Subcutaneous abdominal adipose tissue (tissue), 5 donors: ENCODE measurements around the gene NEMP2.

Source experiments
- H3K27ac ChIP-seq: one replicate; pipeline ENCODE4 v1.7.0; 2013; ENCODE audit warnings: low read depth, mild to moderate bottlenecking, inconsistent platforms, low read length, moderate library complexity
- H3K27me3 ChIP-seq, 5 donors: one replicate each; pipeline ENCODE4 v1.7.0; 2013; ENCODE audit warnings: low read length in 5 of 5, inconsistent platforms in 1 of 5; ENCODE audit not compliant: control insufficient read depth in 5 of 5, insufficient read depth in 4 of 5
- H3K36me3 ChIP-seq, 5 donors: one replicate each; pipeline ENCODE4 v1.7.0; 2013; ENCODE audit warnings: low read length in 5 of 5; ENCODE audit not compliant: control insufficient read depth in 5 of 5, insufficient read depth in 5 of 5
- H3K4me1 ChIP-seq, 5 donors: one replicate each; pipeline ENCODE4 v1.7.0; 2013; ENCODE audit warnings: low read length in 5 of 5, mild to moderate bottlenecking in 3 of 5, moderate library complexity in 1 of 5; ENCODE audit not compliant: control insufficient read depth in 5 of 5, insufficient read depth in 5 of 5
- H3K4me3 ChIP-seq, 5 donors: one replicate each; pipeline ENCODE4 v1.7.0; 2013; ENCODE audit warnings: low read length in 5 of 5, low read depth in 1 of 5
- H3K9ac ChIP-seq, 5 donors: one replicate each; pipeline ENCODE4 v1.7.0; 2013; ENCODE audit warnings: low read length in 5 of 5, mild to moderate bottlenecking in 4 of 5, moderate library complexity in 3 of 5
- H3K9me3 ChIP-seq, 5 donors: one replicate each; pipeline ENCODE4 v1.7.0; 2013; ENCODE audit warnings: low read length in 5 of 5; ENCODE audit not compliant: control insufficient read depth in 5 of 5
- donor health status: healthy.
- donor health status: healthy.
- donor health status: healthy.
- donor health status: healthy.
- donor health status: healthy.

Gene NEMP2

GRCh38 chr2:190538201-190538600, 3.7 kb upstream of the NEMP2 start:
- Histone ChIP-seq H3K9me3 (peaks cover 7 to 32% (median 12%) of the 10 kb centered on the region in 5 donors), H3K27me3 (no peaks in the 10 kb centered on the region), H3K9ac (no peak overlapping the region), H3K36me3 (no peaks in the 10 kb centered on the region), H3K4me1 (peaks cover 0 to 19% (median 15%) of the 10 kb centered on the region in 5 donors), H3K4me3 (no peak overlapping the region), H3K27ac (no peak overlapping the region)

DNA sequence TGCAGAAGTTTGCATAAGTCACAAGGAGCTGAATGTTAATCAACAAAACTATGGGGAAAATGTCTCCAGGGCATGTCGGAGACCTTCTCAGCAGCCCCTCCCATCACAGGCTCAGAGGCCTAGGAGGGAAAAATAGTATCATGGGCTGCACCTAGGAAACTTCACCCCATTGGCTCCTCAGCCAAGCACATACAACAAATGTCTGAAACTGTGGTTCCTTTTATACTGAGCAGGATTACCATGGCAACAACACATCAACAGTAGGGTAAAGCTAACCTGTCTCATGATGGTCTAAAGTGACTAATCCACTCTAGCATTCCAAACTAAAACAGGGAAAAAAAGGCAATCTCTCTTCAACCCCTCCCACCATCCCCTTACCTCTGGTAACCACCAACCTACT, 3.2 kb upstream of the NEMP2 start:
- peaks cover 7 to 32% (median 12%) of the 10 kb centered on the region in 5 donors for H3K9me3 ChIP-seq

DNA sequence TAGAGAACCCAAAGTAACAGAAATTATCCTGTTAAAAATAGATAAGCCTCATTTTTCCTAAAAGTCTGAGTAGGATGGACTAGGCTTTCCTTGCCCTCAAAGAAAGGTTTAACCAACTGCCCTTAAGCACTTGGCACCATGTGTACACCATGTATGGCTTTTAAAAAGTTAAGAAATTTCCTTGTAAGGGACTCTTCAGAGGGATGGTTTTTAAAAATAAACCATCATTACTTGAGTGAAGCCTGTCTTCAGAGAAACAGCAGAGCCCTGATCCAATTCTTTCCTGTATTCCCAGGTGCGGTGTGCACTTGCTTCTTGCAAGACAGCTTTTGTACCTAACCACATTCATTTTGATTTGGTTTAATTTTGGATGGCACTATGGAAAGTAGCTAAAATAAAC, 1.1 kb upstream of the NEMP2 start:
- H3K27ac ChIP-seq = peak overlapping the region; percentile 54
- H3K27me3 ChIP-seq = no peaks in the 10 kb centered on the region
- H3K9ac ChIP-seq = peak overlapping the region in 4 of 5 donors; percentile 82 to 95 (median 88)
- peaks cover 6 to 25% (median 10%) of the 10 kb centered on the region in 5 donors for H3K9me3 ChIP-seq
- peaks cover 0 to 27% (median 24%) of the 10 kb centered on the region in 5 donors for H3K4me1 ChIP-seq
- no peaks in the 10 kb centered on the region for H3K36me3 ChIP-seq
- H3K4me3 ChIP-seq = peak overlapping the region in 3 of 5 donors; percentile 35 to 93 (median 88)

More for the DNA sequence above, 3.2 kb upstream of the NEMP2 start:
- Histone ChIP-seq H3K36me3 (no peaks in the 10 kb centered on the region), H3K27ac (no peak overlapping the region), H3K27me3 (no peaks in the 10 kb centered on the region), H3K4me3 (no peak overlapping the region), H3K9ac (no peak overlapping the region), H3K4me1 (peaks cover 0 to 22% (median 18%) of the 10 kb centered on the region in 5 donors)

DNA sequence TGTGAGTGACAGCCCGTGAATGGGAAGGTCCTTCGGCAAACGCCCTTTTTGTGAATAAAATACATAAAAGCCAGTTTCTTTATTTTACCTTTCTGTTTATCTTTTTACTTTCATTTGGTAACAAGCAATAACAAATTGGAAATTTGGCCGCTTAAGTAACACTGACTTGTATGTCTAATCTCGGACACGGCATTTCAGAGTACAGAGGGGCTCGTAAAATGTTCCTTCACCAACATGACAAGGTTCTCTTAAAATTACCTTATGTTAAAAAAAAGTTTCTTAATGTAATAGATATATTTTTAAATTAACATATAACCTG, 558 bp upstream of the NEMP2 start:
- Histone ChIP-seq H3K4me3 (peak overlapping the region; percentile 67 to 93 (median 82)), H3K36me3 (no peaks in the 10 kb centered on the region), H3K4me1 (peaks cover 0 to 32% (median 29%) of the 10 kb centered on the region in 5 donors), H3K27ac (peak overlapping the region; percentile 96), H3K27me3 (no peaks in the 10 kb centered on the region), H3K9ac (peak overlapping the region; percentile 64 to 95 (median 84)), H3K9me3 (peaks cover 4 to 20% (median 5%) of the 10 kb centered on the region in 5 donors)

DNA sequence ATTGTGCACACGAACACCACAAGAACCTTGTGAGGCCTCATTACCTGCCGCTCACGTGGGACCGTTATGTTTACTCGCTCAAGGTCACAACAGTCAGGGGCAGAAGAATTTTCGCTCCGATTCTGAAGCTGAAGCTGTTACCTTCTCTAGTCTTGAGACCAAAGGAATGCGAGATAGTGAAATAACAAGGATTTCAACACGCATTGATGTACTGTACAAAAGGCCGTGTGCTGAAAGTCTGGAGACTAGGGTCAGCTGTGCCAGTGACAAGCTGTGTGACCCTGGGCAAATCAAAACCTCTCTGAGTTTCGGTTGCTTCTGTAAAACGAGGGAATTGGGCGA, 583 bp downstream of the NEMP2 start:
- H3K27ac ChIP-seq = peak overlapping the region; percentile 96
- no peaks in the 10 kb centered on the region for H3K27me3 ChIP-seq
- H3K4me3 ChIP-seq = peak overlapping the region; percentile 74 to 96 (median 88)
- peaks cover 2 to 13% (median 3%) of the 10 kb centered on the region in 5 donors for H3K9me3 ChIP-seq
- peak overlapping the region; percentile 82 to 97 (median 93) for H3K9ac ChIP-seq
- peaks cover 0 to 41% (median 29%) of the 10 kb centered on the region in 5 donors for H3K4me1 ChIP-seq
- no peaks in the 10 kb centered on the region for H3K36me3 ChIP-seq

DNA sequence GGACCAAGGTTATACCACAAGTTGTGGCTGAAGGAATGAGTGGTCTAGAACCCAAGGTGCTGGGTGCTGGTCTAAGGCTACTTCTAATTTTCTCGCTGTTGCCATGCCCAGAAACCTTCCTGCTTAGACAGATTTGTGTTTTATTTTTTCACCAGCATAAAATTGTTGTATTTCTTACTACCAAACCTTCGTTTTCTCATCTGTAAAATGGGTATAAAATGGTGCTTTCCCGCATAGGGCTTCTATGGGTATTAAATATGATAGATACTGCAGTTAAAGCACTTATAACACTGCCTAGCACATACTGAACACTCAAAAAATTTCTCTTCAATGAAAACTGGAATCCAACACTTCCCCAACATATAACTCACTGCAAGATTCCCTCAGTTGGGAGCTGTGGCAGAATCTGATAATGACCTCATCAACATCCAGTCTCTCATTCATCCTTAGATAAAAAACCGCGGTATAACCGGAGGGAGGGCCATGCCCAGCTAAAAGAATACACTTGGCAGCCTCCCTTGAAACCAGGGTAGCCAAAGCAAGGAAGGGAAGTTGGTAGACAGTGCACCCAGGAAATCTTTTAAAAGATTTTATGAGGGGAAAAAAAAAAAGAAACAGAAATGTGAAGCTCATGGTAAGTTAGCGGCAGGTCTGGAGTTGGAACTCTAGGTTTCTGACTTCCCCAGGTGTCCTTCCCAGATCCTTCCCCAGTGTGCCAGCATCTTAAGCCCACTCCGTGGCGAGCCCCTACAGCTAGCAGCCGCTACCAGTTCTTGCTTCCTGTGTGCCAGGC, 1.2 kb downstream of the NEMP2 start:
- H3K9me3 ChIP-seq = peaks cover 0 to 8% (median 3%) of the 10 kb centered on the region in 5 donors
- no peaks in the 10 kb centered on the region for H3K36me3 ChIP-seq
- peaks cover 0 to 47% (median 29%) of the 10 kb centered on the region in 5 donors for H3K4me1 ChIP-seq
- peak overlapping the region; percentile 74 to 96 (median 88) for H3K4me3 ChIP-seq
- H3K9ac ChIP-seq = peak overlapping the region; percentile 82 to 97 (median 93)
- H3K27ac ChIP-seq = peak overlapping the region; percentile 96
- H3K27me3 ChIP-seq = no peaks in the 10 kb centered on the region

DNA sequence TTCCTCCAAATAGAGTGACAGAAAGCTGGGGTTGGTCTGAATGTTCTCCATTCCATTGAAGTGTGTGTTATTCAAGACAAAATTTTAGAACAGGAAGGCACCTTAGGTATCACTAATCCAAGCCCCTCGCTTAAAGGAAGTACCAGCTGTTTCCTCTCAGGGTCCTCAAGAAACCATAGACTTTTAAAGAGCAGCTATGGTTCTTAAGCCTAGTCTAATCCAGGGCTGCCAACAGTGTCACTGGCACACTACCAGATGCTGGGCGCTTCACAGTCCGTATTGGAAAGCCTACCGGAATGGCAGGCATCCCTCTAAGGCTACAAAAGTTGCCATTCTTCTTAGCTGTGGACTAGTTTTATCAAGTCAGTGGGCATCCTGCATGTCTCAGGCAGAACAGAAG, 1.9 kb downstream of the NEMP2 start:
- Histone ChIP-seq H3K9me3 (peaks cover 0 to 3% (median 0%) of the 10 kb centered on the region in 5 donors), H3K27me3 (no peaks in the 10 kb centered on the region), H3K4me1 (peaks cover 0 to 52% (median 29%) of the 10 kb centered on the region in 5 donors), H3K9ac (no peak overlapping the region), H3K36me3 (no peaks in the 10 kb centered on the region), H3K27ac (peak overlapping the region; percentile 2), H3K4me3 (no peak overlapping the region)

DNA sequence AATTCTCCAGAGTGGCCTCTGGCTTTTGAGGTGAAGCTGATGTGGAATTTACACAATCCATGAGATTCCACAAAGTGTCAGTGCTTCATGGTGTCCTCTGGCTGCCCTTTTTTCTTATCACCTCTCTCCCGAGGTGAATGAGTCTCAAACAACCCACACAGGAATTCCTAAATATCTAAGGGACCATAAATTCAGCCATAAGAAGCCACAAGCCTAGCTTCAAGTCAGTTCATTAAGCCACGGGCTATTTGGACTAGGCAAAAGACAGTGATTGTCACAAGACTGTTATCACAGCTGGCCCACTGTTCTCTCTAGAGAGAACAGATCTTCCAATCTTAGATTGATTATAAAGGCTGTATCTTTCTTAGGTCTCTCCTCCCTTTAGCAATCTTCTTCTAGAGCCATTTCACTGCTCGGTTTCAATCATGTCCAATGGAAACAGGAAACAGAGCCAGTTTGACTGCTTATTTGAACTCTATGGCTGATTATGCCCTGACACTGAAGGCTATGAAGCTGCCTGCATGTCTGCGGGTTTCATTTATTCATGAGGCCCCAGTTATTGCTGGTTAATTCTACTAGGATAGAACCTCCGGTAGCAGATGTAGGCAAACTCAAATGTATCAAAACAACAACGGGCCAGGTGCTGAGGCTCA, 4.1 kb downstream of the NEMP2 start:
- H3K27me3 ChIP-seq = no peaks in the 10 kb centered on the region
- H3K27ac ChIP-seq = peak overlapping the region; percentile 6
- H3K4me3 ChIP-seq = no peak overlapping the region

DNA sequence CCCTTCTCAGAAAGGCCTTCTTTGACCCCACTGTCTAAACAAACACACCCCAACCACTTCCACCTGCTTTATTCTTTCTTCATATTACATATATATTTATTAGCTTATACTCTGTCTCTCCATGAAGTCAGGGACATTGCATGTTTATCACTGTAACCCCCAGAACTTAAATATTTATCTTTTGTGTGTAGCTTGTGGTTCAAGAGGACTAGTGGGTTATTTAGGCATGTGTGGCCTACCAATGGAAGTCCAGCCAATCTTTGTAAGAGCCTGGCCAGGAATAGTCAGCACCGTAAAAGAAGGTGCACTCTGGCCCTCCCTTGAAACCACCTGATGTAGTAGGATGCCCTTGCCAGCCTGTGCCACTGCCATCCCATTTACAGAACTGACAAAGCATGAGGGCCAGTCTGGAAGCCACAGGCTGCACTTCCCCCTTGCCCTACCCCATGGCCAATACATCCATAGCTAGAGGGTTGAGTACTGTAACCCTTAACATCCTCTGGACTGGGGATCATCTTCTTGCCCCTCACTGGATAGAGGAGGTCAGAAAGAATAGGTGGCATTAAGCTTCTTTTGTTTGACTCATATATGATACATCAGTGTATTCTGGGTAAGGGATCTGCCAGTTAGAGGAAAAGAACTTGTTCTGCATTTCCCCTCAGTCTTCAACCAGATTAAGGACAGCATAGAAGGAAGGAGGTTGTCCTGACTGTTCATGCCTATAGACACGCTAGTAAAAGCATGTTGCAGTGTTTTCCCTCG, 4.9 kb downstream of the NEMP2 start:
- H3K36me3 ChIP-seq = no peaks in the 10 kb centered on the region
- H3K9me3 ChIP-seq = no peaks in the 10 kb centered on the region
- H3K27me3 ChIP-seq = no peaks in the 10 kb centered on the region
- H3K27ac ChIP-seq = peak overlapping the region; percentile 6
- peaks cover 0 to 59% (median 32%) of the 10 kb centered on the region in 5 donors for H3K4me1 ChIP-seq
- H3K4me3 ChIP-seq = no peak overlapping the region
- H3K9ac ChIP-seq = no peak overlapping the region

More for the DNA sequence above, 4.1 kb downstream of the NEMP2 start:
- Histone ChIP-seq H3K9ac (peak overlapping the region in 1 of 5 donors; percentile 30), H3K36me3 (no peaks in the 10 kb centered on the region), H3K9me3 (no peaks in the 10 kb centered on the region), H3K4me1 (peaks cover 0 to 61% (median 32%) of the 10 kb centered on the region in 5 donors)
